SU-DHL-6 (cell line): Measurements from ENCODE around the gene DLG4.

Experiments used
- H2AFZ ChIP-seq: fragments of 200-600 bp; sonication (generic); 2 replicates; pipeline ENCODE4 v1.6.1; 2014; ENCODE audit warnings: low read depth, mild to moderate bottlenecking, moderate library complexity, mixed read lengths, antibody characterized with exemption, low read length; ENCODE audit not compliant: severe bottlenecking
- H3F3A ChIP-seq: fragments of 200-600 bp; shearing (Covaris generic); 2 replicates; pipeline ENCODE4 v1.6.0; 2016; ENCODE audit warnings: antibody characterized with exemption, mild to moderate bottlenecking; ENCODE audit not compliant: insufficient read depth
- H3K27ac ChIP-seq: fragments of 200-600 bp; sonication (generic); 2 replicates; pipeline ENCODE4 v1.5.1; 2016; ENCODE audit warnings: low read depth, mild to moderate bottlenecking, low read length, moderate library complexity, mixed read lengths
- H3K27me3 ChIP-seq: fragments of 200-600 bp; sonication (generic), shearing (Covaris generic); 2 replicates; pipeline ENCODE4 v1.6.0; 2014; ENCODE audit warnings: mild to moderate bottlenecking, low read length
- H3K36me3 ChIP-seq: fragments of 200-600 bp; sonication (generic); 2 replicates; pipeline ENCODE4 v1.6.1; 2014; ENCODE audit warnings: mild to moderate bottlenecking, low read length, mixed read lengths
- H3K4me2 ChIP-seq: fragments of 300-600, 200-600 bp; shearing (Covaris generic), sonication (generic); 2 replicates; pipeline ENCODE4 v1.6.0; 2014; ENCODE audit warnings: low read length, low read depth, mild to moderate bottlenecking; ENCODE audit not compliant: poor library complexity, severe bottlenecking
- H3K4me3 ChIP-seq: fragments of 200-600 bp; sonication (generic); 2 replicates; pipeline ENCODE4 v1.5.1; 2014; ENCODE audit warnings: antibody characterized with exemption, low read length, mild to moderate bottlenecking, mixed read lengths; ENCODE audit not compliant: insufficient read depth, poor library complexity, severe bottlenecking
- H3K79me2 ChIP-seq: fragments of 200-600 bp; sonication (generic); 2 replicates; pipeline ENCODE4 v1.6.1; 2014; ENCODE audit warnings: mild to moderate bottlenecking, low read length, moderate library complexity; ENCODE audit not compliant: insufficient read depth
- H3K9ac ChIP-seq: fragments of 200-600 bp; sonication (generic); 2 replicates; pipeline ENCODE4 v1.7.0; 2014; ENCODE audit warnings: mild to moderate bottlenecking, low read length
- H3K9me2 ChIP-seq: fragments of 200-600 bp; sonication (generic); replicated peaks from 2 replicates; pipeline ENCODE4 v1.6.1; 2014; ENCODE audit warnings: low read length; ENCODE audit not compliant: insufficient read depth
- H3K9me3 ChIP-seq: fragments of 200-600 bp; sonication (generic); 2 replicates; pipeline ENCODE4 v1.6.1; 2014; ENCODE audit warnings: low read length, mixed read lengths; ENCODE audit not compliant: insufficient read depth
- H4K20me1 ChIP-seq: fragments of 200-600 bp; sonication (generic); 2 replicates; pipeline ENCODE4 v1.6.1; 2014; ENCODE audit warnings: low read depth, mild to moderate bottlenecking, antibody characterized with exemption, low read length, moderate library complexity, mixed read lengths
- CTCF ChIP-seq: fragments of 200-600 bp; sonication (generic); IDR thresholded peaks from one replicate; pipeline ENCODE4 v1.5.1; 2017; ENCODE audit warnings: antibody characterized with exemption, mild to moderate bottlenecking, low read length, moderate library complexity; ENCODE audit not compliant: insufficient read depth, poor library complexity, severe bottlenecking
- EZH2phosphoT487 ChIP-seq: fragments of 200-600 bp; sonication (generic), shearing (Covaris generic); conservative IDR thresholded peaks from 2 replicates; pipeline ENCODE4 v1.6.1; 2018; ENCODE audit warnings: mild to moderate bottlenecking, antibody characterized with exemption, low read length, moderate library complexity, mixed read lengths

Gene DLG4

GRCh38 chr17:7260651-7261378, 41.2 kb upstream of the DLG4 start:
- Histone ChIP-seq H3K9ac (no peak overlapping the region), H4K20me1 (no peaks in the 10 kb centered on the region), H3K27ac (no peak overlapping the region), H3K9me2 (no peaks in the 10 kb centered on the region), H2AFZ (no peak overlapping the region), H3K27me3 (no peaks in the 10 kb centered on the region), H3K79me2 (no peaks in the 10 kb centered on the region), H3K36me3 (0 out of 2 replicates have a peak, but pooled peaks cover 2% of the 10 kb centered on the region), H3K4me2 (no peak overlapping the region), H3K4me3 (no peak overlapping the region), H3K9me3 (no peaks in the 10 kb centered on the region), H3F3A (no peaks in the 10 kb centered on the region)
- TF ChIP-seq EZH2phosphoT487 (no peak), CTCF (no peak)

- H3K79me2 ChIP-seq: no peaks in the 10 kb centered on the region
- no peak for TF ChIP-seq EZH2phosphoT487
- no peak for TF ChIP-seq CTCF
- H2AFZ ChIP-seq: no peak overlapping the region
- no peak overlapping the region for H3K27ac ChIP-seq
- H3K4me3 ChIP-seq: no peak overlapping the region
- no peaks in the 10 kb centered on the region for H3K9me2 ChIP-seq
- H3K27me3 ChIP-seq: no peaks in the 10 kb centered on the region
- H3F3A ChIP-seq: no peaks in the 10 kb centered on the region
- no peak overlapping the region for H3K9ac ChIP-seq
- no peaks in the 10 kb centered on the region for H3K9me3 ChIP-seq
- no peak overlapping the region for H3K4me2 ChIP-seq
- 0 out of 2 replicates have a peak, but pooled peaks cover 2% of the 10 kb centered on the region for H3K36me3 ChIP-seq
- H4K20me1 ChIP-seq: no peaks in the 10 kb centered on the region
These were observed 40.5 kb upstream of the DLG4 start for GRCh38 chr17:7260151-7260550.

- H3F3A ChIP-seq: no peaks in the 10 kb centered on the region
- no peak for TF ChIP-seq CTCF
- TF ChIP-seq EZH2phosphoT487: no peak
- H3K9me3 ChIP-seq: no peaks in the 10 kb centered on the region
- H3K4me3 ChIP-seq: no peak overlapping the region
- H4K20me1 ChIP-seq: no peaks in the 10 kb centered on the region
- no peaks in the 10 kb centered on the region for H3K9me2 ChIP-seq
- no peak overlapping the region for H3K27ac ChIP-seq
- no peak overlapping the region for H3K4me2 ChIP-seq
- no peak overlapping the region for H3K9ac ChIP-seq
- H3K79me2 ChIP-seq: no peaks in the 10 kb centered on the region
- no peaks in the 10 kb centered on the region for H3K27me3 ChIP-seq
- H3K36me3 ChIP-seq: peaks cover 7% of the 10 kb centered on the region; the same call in 1 of the 2 replicates
- H2AFZ ChIP-seq: no peak overlapping the region
These were observed 39.9 kb upstream of the DLG4 start for GRCh38 chr17:7259555-7259889.
